SU-DHL-6 (cell line): Measurements from ENCODE around the gene KCNAB2.

ENCODE experiments used
- H2AFZ ChIP-seq: fragments of 200-600 bp; sonication (generic); 2 replicates; pipeline ENCODE4 v1.6.1; 2014; ENCODE audit warnings: low read depth, mild to moderate bottlenecking, moderate library complexity, mixed read lengths, antibody characterized with exemption, low read length; ENCODE audit not compliant: severe bottlenecking
- H3F3A ChIP-seq: fragments of 200-600 bp; shearing (Covaris generic); 2 replicates; pipeline ENCODE4 v1.6.0; 2016; ENCODE audit warnings: antibody characterized with exemption, mild to moderate bottlenecking; ENCODE audit not compliant: insufficient read depth
- H3K27ac ChIP-seq: fragments of 200-600 bp; sonication (generic); 2 replicates; pipeline ENCODE4 v1.5.1; 2016; ENCODE audit warnings: low read depth, mild to moderate bottlenecking, low read length, moderate library complexity, mixed read lengths
- H3K27me3 ChIP-seq: fragments of 200-600 bp; sonication (generic), shearing (Covaris generic); 2 replicates; pipeline ENCODE4 v1.6.0; 2014; ENCODE audit warnings: mild to moderate bottlenecking, low read length
- H3K36me3 ChIP-seq: fragments of 200-600 bp; sonication (generic); 2 replicates; pipeline ENCODE4 v1.6.1; 2014; ENCODE audit warnings: mild to moderate bottlenecking, low read length, mixed read lengths
- H3K4me2 ChIP-seq: fragments of 300-600, 200-600 bp; shearing (Covaris generic), sonication (generic); 2 replicates; pipeline ENCODE4 v1.6.0; 2014; ENCODE audit warnings: low read length, low read depth, mild to moderate bottlenecking; ENCODE audit not compliant: poor library complexity, severe bottlenecking
- H3K4me3 ChIP-seq: fragments of 200-600 bp; sonication (generic); 2 replicates; pipeline ENCODE4 v1.5.1; 2014; ENCODE audit warnings: antibody characterized with exemption, low read length, mild to moderate bottlenecking, mixed read lengths; ENCODE audit not compliant: insufficient read depth, poor library complexity, severe bottlenecking
- H3K79me2 ChIP-seq: fragments of 200-600 bp; sonication (generic); 2 replicates; pipeline ENCODE4 v1.6.1; 2014; ENCODE audit warnings: mild to moderate bottlenecking, low read length, moderate library complexity; ENCODE audit not compliant: insufficient read depth
- H3K9ac ChIP-seq: fragments of 200-600 bp; sonication (generic); 2 replicates; pipeline ENCODE4 v1.7.0; 2014; ENCODE audit warnings: mild to moderate bottlenecking, low read length
- H3K9me2 ChIP-seq: fragments of 200-600 bp; sonication (generic); replicated peaks from 2 replicates; pipeline ENCODE4 v1.6.1; 2014; ENCODE audit warnings: low read length; ENCODE audit not compliant: insufficient read depth
- H3K9me3 ChIP-seq: fragments of 200-600 bp; sonication (generic); 2 replicates; pipeline ENCODE4 v1.6.1; 2014; ENCODE audit warnings: low read length, mixed read lengths; ENCODE audit not compliant: insufficient read depth
- H4K20me1 ChIP-seq: fragments of 200-600 bp; sonication (generic); 2 replicates; pipeline ENCODE4 v1.6.1; 2014; ENCODE audit warnings: low read depth, mild to moderate bottlenecking, antibody characterized with exemption, low read length, moderate library complexity, mixed read lengths
- EZH2phosphoT487 ChIP-seq: fragments of 200-600 bp; sonication (generic), shearing (Covaris generic); conservative IDR thresholded peaks from 2 replicates; pipeline ENCODE4 v1.6.1; 2018; ENCODE audit warnings: mild to moderate bottlenecking, antibody characterized with exemption, low read length, moderate library complexity, mixed read lengths
- TF ChIP-seq, protein P1 (sequence below): fragments of 200-600 bp; sonication (generic); IDR thresholded peaks from one replicate; pipeline ENCODE4 v1.5.1; 2017; ENCODE audit warnings: antibody characterized with exemption, mild to moderate bottlenecking, low read length, moderate library complexity; ENCODE audit not compliant: insufficient read depth, poor library complexity, severe bottlenecking

Gene KCNAB2

DNA sequence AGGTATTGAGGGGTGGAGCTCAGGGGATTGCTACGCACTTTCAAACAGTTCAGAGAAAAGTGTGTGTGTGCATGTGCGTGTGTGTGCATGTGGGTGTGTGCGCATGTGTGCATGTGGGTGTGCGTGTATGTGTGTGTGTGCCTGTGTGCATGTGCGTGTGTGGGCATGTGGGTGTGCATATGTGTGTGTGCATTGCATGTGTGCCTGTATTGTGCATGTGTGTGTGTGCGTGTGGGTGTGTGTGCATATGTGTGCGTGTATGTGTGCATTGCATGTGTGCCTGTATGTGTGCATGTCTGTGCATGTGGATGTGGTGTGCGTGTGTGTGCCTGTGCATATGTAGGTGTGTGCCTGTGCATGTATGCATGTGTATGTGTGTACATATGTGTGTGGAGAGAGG, 12.6 kb upstream of the KCNAB2 start:
- Histone ChIP-seq H3K79me2 (peaks cover 62% of the 10 kb centered on the region), H3K4me2 (no peak overlapping the region), H2AFZ (no peak overlapping the region), H3F3A (no peaks in the 10 kb centered on the region), H3K9ac (no peak overlapping the region), H3K9me3 (no peaks in the 10 kb centered on the region), H3K27ac (no peak overlapping the region), H4K20me1 (no peaks in the 10 kb centered on the region; the same call in 1 of the 2 replicates), H3K4me3 (no peak overlapping the region), H3K9me2 (no peaks in the 10 kb centered on the region), H3K27me3 (no peaks in the 10 kb centered on the region), H3K36me3 (no peaks in the 10 kb centered on the region)
- TF ChIP-seq EZH2phosphoT487, result no peak
- TF ChIP-seq, protein P1, sequence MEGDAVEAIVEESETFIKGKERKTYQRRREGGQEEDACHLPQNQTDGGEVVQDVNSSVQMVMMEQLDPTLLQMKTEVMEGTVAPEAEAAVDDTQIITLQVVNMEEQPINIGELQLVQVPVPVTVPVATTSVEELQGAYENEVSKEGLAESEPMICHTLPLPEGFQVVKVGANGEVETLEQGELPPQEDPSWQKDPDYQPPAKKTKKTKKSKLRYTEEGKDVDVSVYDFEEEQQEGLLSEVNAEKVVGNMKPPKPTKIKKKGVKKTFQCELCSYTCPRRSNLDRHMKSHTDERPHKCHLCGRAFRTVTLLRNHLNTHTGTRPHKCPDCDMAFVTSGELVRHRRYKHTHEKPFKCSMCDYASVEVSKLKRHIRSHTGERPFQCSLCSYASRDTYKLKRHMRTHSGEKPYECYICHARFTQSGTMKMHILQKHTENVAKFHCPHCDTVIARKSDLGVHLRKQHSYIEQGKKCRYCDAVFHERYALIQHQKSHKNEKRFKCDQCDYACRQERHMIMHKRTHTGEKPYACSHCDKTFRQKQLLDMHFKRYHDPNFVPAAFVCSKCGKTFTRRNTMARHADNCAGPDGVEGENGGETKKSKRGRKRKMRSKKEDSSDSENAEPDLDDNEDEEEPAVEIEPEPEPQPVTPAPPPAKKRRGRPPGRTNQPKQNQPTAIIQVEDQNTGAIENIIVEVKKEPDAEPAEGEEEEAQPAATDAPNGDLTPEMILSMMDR, result no peak

DNA sequence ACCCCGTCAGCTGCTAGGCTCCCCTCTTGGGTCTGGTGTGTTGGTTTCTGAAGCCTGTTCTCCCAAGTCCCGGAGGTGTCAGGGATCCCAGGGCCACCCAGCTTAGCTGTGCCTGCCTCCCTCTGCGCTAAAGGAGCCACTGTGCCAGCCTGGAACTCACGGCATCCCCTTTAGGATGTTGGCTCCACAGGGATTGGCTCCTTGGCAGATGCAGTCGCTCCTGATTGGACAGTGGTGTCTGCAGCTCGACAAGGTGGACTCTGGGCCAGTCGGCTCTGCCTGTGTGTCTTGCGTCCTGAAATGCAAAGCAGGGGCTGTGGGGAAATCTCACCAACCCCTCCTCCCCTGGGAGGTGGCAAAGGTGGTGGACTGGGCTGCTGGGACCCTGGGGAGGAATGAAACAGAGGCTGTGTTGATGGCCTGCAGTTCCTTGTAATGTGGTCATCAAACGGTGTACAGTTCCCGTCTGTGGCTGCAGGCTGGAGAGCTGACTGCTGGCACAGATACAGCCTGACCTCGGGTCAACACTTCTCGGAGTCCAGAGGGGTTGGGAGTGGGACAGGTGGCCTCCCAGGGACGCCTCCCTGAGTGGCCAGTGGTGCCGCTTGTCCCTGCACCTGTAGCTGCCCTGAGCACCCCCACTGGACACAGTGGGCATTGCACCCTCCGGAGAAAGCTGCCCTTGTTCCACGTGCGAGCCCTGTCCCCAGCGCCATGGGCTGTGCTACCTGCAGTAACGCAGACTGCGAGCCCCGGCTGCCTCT, 11.5 kb upstream of the KCNAB2 start:
- Histone ChIP-seq H3K79me2 (peaks cover 54% of the 10 kb centered on the region), H3F3A (no peaks in the 10 kb centered on the region)
- TF ChIP-seq, protein P1, result no peak
- TF ChIP-seq EZH2phosphoT487, result no peak

DNA sequence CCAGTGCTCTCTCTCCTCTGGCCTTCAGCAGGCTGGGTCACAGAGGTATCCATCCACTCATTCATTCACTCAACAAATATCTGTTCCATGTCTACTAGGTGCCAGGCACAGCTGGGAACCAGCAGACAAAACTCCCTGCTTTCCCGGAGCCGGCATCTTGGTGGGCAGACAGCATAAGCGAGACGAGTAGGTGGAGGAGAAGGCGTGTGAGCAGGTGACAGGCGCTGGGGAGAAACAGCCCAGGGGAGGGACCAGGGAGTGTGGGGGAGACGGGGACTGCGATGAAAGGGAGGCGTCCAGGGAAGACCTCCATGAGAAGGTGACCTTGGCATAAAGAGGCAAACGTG, 11.0 kb upstream of the KCNAB2 start:
- Histone ChIP-seq H3K9ac (no peak overlapping the region), H3K9me3 (no peaks in the 10 kb centered on the region), H3F3A (no peaks in the 10 kb centered on the region), H3K9me2 (no peaks in the 10 kb centered on the region), H3K36me3 (no peaks in the 10 kb centered on the region), H3K27ac (no peak overlapping the region), H2AFZ (no peak overlapping the region), H3K79me2 (peaks cover 49% of the 10 kb centered on the region), H3K27me3 (no peaks in the 10 kb centered on the region), H4K20me1 (no peaks in the 10 kb centered on the region; the same call in 1 of the 2 replicates), H3K4me2 (no peak overlapping the region), H3K4me3 (no peak overlapping the region)
- TF ChIP-seq, protein P1, result no peak
- no peak for TF ChIP-seq EZH2phosphoT487

More for the DNA sequence above, 11.5 kb upstream of the KCNAB2 start:
- H4K20me1 ChIP-seq, result no peaks in the 10 kb centered on the region; the same call in 1 of the 2 replicates
- no peak overlapping the region for H2AFZ ChIP-seq
- no peaks in the 10 kb centered on the region for H3K36me3 ChIP-seq
- H3K4me3 ChIP-seq, result no peak overlapping the region
- H3K9me2 ChIP-seq, result no peaks in the 10 kb centered on the region
- H3K27me3 ChIP-seq, result no peaks in the 10 kb centered on the region
- no peak overlapping the region for H3K27ac ChIP-seq
- no peak overlapping the region for H3K4me2 ChIP-seq
- no peak overlapping the region for H3K9ac ChIP-seq
- no peaks in the 10 kb centered on the region for H3K9me3 ChIP-seq
